ENCODE data around the gene HSPH1. TPM values are rescaled to one million over a fixed set of nuclear protein-coding genes. Genes with fewer than 3 reads are reported as not detected.
"Not testable (repeated sequence)": the region's sequence is repeated elsewhere in the genome, so short reads cannot be mapped to it uniquely, and the experiment has no call there.

HSPH1 gene
- polyA plus RNA-seq, 1 donor: 138 TPM

GRCh38 chr13:31179241-31179640 is 17.5 kb upstream of the HSPH1 start:
- no peak for DNase-seq

DNA sequence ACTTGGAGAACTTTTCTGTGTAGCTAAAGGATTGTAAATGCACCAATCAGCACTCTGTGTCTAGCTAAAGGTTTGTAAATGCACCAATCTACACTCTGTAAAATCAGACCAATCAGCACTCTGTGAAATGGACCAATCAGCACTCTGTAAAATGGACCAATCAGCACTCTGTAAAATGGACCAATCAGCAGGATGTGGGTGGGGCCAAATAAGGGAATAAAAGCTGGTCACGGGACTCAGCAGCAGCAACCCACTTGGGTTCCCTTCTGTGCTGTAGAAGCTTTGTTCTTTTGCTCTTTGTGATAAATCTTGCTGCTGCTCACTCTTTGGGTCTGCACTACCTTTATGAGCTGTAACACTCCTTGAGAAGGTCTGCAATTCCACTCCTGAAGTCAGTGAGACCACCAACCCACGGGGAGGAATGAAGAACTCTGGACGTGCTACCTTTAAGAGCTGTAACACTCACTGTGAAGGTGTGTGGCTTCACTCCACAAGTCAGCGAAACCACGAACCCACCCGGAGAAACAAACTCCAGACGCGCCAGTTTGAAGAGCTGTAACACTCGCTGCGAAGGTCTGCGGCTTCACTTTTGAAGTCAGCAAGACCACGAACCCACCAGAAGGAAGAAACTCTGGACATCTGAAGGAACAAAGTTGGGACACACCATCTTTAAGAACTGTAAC is 16.2 kb upstream of the HSPH1 start:
- DNase-seq: not testable (repeated sequence)

DNA sequence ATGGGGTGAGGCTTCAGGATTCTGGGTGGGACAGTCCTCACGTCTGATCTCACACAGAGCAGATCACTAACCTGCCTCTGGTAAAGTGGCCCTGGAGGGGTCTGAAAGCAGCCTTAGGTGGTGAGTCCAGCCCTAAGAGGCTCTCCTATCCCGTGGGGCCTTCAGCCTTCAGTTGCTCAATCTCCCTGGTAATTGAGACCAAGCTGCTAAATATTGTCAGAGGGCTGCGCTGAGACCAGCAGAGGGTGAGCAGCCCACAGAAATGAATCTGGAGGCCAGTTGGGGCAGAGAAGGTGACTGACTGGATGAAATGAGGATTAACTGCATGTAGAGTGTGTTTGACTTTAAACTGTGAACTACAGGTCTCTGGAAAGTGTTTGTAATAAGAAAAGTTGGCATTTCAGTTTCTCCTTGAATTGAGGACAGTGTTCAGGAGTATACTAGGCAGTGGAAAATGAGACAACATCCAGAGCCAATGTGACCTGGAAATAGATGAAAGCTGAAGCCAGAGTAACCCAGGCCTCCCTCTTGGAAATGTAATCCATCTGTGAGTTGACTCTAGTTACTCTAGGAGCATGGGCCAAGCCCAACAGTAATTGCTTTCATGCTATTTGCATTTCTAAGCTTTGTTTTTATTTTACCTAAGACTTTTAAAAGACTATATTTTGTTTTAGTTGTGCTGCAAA is 14.3 kb upstream of the HSPH1 start:
- no peak for DNase-seq

DNA sequence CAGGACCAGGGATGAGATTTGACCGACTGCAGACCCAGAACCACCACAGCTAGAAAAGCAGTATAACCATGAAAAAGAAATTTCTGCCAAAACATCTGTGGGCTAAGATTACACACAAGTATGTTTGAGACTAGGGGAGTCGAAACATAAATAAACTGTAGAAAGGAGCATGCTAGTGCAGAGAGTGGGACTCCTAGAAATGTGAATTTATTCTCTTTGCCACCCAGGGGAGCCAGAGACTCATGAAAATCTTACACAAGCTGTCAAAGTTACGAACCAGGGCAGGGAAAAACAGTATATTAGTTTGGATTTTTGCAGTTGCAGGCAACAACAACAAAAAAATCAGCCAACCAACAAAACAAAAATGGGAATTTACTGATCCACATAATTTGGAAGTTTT is 12.3 kb upstream of the HSPH1 start:
- no peak for DNase-seq

DNA sequence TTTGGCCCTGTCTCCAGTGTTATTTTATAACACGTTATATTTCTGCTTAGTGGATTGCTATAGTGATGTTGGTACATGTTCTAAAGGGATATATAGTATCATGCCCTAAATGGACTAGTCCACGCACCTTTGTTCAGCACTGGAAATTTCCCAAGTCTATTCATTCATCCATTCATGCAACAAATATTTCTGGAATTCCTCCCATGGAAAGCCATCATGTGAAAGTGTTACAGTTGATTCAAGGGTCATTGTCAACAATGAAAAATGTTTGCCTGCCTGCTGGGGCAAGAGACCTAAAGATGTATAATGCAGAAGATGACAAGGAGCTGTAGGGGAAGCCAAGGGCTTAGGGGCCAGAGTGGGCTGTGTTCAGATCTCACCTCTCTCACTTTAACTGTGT is 10.8 kb upstream of the HSPH1 start:
- no peak for DNase-seq

GRCh38 chr13:31172001-31172400 is 10.3 kb upstream of the HSPH1 start:
- DNase-seq: no peak

DNA sequence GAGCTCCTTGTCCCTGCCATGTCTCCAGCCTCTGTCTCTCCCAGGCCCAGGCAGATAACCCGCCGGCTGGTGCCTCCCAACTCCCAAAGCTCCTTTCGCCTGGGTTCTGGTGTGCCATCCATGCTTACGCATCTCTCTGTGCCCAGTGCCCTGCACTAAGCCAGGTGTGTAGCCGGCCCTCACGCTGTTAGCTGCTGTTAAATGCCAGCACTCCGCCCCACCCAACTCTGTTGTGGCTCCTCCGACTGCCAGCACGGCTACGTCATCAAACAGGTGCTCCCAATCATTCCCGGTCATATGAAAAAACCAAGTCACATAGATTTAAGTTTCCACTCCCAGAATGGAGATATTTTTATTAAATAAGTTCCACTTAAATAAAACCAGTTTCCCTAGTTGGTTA is 7.0 kb upstream of the HSPH1 start:
- DNase-seq: no peak

- no peak for DNase-seq
Measured at GRCh38 chr13:31168166-31168565, 6.5 kb upstream of the HSPH1 start.

DNA sequence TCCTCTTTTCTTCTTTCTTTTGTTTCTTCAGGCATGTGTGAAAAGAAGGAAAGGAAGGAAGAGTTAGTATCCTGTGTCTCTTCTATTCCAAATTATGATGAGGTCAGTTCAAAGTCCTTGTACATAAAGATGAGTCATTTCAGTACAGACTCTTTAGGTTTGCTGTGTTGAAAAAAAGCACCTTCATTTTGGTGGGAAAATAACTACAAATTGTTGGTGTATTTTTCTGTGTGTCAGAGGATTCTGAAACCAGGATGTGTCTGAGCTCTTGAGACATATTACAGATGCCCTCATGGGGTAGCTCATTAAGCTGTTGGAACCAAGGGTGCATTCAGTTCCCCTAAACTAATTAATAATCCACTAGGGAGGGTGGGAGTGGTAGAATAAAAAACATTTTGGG is 5.8 kb upstream of the HSPH1 start:
- no peak for DNase-seq

- no peak for DNase-seq
Measured at GRCh38 chr13:31166591-31166990, 4.9 kb upstream of the HSPH1 start.

DNA sequence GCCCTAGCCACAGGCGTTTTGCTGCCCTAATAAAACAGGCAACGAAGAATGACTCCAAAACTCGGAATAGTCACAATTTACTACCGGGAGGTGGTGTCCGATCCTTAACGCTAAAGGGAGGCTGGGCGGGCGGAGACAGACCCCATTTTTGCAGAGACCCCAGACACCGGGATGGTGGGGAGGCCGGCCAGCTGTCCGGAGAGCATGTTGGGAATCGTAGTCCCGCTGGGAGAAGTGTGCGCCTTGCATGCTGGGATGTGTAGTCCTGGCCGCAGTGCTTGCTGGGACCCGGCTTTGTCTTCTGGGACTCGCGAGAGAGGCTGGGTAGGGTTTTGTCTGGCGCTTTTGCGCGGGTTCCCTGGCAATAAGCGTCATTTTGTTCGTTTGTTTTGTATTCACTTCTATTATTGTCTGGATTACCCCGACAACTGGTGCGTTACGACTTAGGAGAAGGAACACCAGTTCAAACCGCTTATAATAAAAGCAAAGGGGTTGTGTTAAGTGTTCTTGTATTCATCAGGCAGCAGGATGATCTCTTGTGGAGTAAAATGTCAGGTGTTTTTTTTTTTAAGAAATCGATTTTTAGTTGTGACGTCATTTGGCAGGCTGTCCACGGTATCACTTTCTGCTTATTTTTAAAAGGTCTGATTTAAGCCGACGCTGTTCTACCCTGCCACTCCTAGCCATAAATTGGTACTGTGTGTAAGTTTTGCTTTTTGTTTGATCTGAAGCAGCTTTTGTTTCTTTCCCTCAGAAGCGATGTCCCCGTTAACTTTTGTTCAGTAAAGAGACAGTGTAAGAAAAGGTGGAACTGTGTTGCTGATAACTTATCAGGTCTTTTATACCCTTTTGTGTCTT is 676 bp upstream of the HSPH1 start:
- peak; percentile 97 for DNase-seq

- peak; percentile 68 for DNase-seq
Measured at GRCh38 chr13:31160857-31161556, 697 bp downstream of the HSPH1 start.

DNA sequence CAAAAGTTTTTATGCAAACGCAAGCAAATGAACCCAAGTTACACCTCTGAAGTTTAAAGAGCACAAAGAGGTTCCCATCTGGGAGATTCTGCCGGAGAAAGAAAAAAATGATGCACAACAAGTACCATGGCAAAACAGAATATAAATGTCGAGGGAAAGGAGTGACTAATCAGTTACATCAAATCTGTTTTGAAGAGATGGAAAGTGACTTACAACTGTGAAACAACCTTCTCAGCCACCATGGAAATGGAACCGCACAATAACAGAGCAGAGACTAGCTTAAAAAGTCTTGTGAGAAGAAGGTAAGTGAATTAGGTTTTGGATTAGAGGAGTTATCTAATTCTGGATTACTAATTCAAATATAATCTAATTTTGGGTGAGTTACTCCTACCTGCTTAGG is 2.4 kb downstream of the HSPH1 start:
- DNase-seq: no peak

GRCh38 chr13:31154939-31155338 is 6.8 kb downstream of the HSPH1 start:
- DNase-seq: no peak

GRCh38 chr13:31151837-31152236 is 9.9 kb downstream of the HSPH1 start:
- no peak for DNase-seq

- DNase-seq: no peak
Measured at GRCh38 chr13:31150315-31150985, 11.3 kb downstream of the HSPH1 start.

GRCh38 chr13:31149604-31150003 is 12.1 kb downstream of the HSPH1 start:
- no peak for DNase-seq

GRCh38 chr13:31145417-31145816 is 16.3 kb downstream of the HSPH1 start:
- DNase-seq: no peak

DNA sequence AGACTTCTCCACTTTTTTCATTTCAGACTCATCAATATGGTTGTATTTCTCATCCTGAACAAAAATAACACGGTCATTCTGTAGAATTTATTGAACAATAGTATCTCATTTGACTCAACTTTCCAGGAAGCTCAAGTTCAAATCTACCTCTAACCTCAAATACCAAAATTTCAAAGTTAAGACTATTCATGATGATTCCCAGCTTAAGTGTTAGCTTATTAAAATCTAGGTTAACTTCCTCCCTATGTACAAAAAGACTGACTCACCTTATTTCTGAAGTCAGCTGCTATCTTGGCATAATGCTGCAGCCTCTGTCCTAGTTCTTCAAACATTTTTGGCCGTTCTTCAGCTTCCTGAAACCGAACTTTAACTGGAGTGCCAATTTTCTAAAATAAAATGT is 23.2 kb downstream of the HSPH1 start:
- no peak for DNase-seq

GRCh38 chr13:31136724-31137123 is 25.0 kb downstream of the HSPH1 start:
- no peak for DNase-seq

GRCh38 chr13:31134039-31134711 is 27.5 kb downstream of the HSPH1 start:
- DNase-seq: no peak

Measured in left kidney (tissue), 2 donors.